GM12891 (cell line): Measurements from ENCODE around the gene LPIN2.

Experiments
- DNase-seq: peaks from one replicate; pipeline ENCODE4 v3.0.0; 2011; ENCODE audit warnings: low spot score; ENCODE audit not compliant: insufficient read length
- FAIRE-seq: peaks from 2 replicates; lab custom pipeline; 2011; peaks lifted over from hg19 to GRCh38; lab: Jason Lieb, UNC
- PAX5 ChIP-seq: IDR thresholded peaks from 2 replicates; pipeline ENCODE4 v1.6.1; 2011; ENCODE audit warnings: low read length, moderate library complexity, mild to moderate bottlenecking; ENCODE audit not compliant: insufficient read depth, severe bottlenecking
- POLR2A ChIP-seq: IDR thresholded peaks from 2 replicates; pipeline ENCODE4 v1.6.1; 2011; ENCODE audit warnings: low read depth, low read length, control low read depth
- POLR2AphosphoS5 ChIP-seq: IDR thresholded peaks from 2 replicates; pipeline ENCODE4 v1.6.1; 2011; ENCODE audit warnings: low read depth, low read length, control low read depth
- POU2F2 ChIP-seq: IDR thresholded peaks from 2 replicates; pipeline ENCODE4 v1.6.1; 2011; ENCODE audit warnings: low read depth, mild to moderate bottlenecking, control low read depth, low read length, moderate library complexity
- SPI1 ChIP-seq: IDR thresholded peaks from 2 replicates; pipeline ENCODE4 v1.6.1; 2011; ENCODE audit warnings: low read depth, low read length, control low read depth
- TAF1 ChIP-seq: IDR thresholded peaks from 2 replicates; pipeline ENCODE4 v1.6.1; 2011; ENCODE audit warnings: low read depth, low read length, control low read depth

The LPIN2 gene

GRCh38 chr18:2967820-2968219 is 45.1 kb downstream of the LPIN2 start:
- DNase-seq = no peak
- no peak for FAIRE-seq
- no peak for TF ChIP-seq POU2F2
- no peak for TF ChIP-seq TAF1
- TF ChIP-seq POLR2A = no peak
- no peak for TF ChIP-seq PAX5
- no peak for TF ChIP-seq SPI1
- TF ChIP-seq POLR2AphosphoS5 = no peak

DNA sequence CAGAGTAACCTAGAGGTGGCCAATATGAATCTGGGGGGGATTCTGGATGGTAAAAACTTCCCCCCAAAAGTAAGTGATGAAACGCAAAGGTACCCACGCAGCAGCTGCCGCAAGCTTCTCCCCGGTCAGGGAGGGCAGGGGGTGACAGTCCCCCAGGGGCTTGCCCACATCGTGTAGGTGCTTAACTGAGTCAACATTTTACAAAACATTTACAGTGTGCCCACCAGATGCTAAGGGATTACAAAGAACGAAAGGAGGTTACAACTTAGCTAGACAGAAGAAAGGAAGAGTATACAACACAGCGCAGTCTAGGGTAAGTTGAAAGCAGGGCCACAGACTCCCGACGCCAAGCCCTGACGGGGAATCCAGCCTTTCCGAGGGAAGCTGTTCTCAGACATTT is 45.6 kb downstream of the LPIN2 start:
- DNase-seq (no peak), FAIRE-seq (no peak)
- TF ChIP-seq PAX5 (no peak), POU2F2 (no peak), POLR2AphosphoS5 (no peak), SPI1 (no peak), POLR2A (no peak), TAF1 (no peak)

DNA sequence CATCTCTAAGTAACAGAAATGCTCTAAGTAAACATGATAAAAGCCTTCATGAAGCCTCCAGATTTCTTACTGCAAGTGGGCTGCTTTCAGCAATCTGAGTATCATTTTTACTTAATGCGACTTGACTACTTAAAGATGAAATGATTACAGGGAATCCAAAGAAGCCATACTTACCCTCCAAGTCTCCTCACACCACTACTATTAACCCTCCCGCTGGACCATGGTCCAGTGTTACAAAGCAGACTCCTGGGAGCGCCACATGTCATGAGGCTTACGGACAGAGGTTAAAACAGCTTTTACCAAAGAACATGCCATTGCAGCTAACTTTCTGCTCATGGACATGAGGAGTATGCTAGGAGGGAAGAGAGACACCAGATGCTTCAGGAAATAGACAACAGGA is 46.4 kb downstream of the LPIN2 start:
- FAIRE-seq (no peak), DNase-seq (no peak)
- TF ChIP-seq POU2F2 (no peak), SPI1 (no peak)

GRCh38 chr18:2965797-2966196 is 47.1 kb downstream of the LPIN2 start:
- no peak for DNase-seq
- no peak for FAIRE-seq
- TF ChIP-seq PAX5 (no peak), TAF1 (no peak), SPI1 (no peak), POU2F2 (no peak), POLR2AphosphoS5 (no peak), POLR2A (no peak)

GRCh38 chr18:2964361-2965010 is 48.5 kb downstream of the LPIN2 start:
- FAIRE-seq (no peak), DNase-seq (no peak)
- no peak for TF ChIP-seq POLR2A
- no peak for TF ChIP-seq SPI1
- no peak for TF ChIP-seq POLR2AphosphoS5
- TF ChIP-seq PAX5 = no peak
- TF ChIP-seq TAF1 = no peak
- TF ChIP-seq POU2F2 = no peak
